HepG2 (cell line): ENCODE results near the gene ABL2. TPM values are rescaled to one million over a fixed set of nuclear protein-coding genes. Genes with fewer than 3 reads are reported as not detected.

Source experiments
- AGO1 ChIP-seq: fragments of 200-400 bp; formaldehyde crosslinking; IDR thresholded peaks from 2 replicates; pipeline ENCODE4 v1.6.1; 2017; ENCODE audit warnings: mild to moderate bottlenecking, low read depth, low read length, moderate library complexity; ENCODE audit not compliant: poor library complexity, severe bottlenecking
- ELF1 ChIP-seq: sonication (generic); formaldehyde crosslinking; IDR thresholded peaks from 2 replicates; pipeline ENCODE4 v1.4.0; 2020; ENCODE audit warnings: missing genetic modification reagents
- GPN1 ChIP-seq: sonication (generic); formaldehyde crosslinking; IDR thresholded peaks from 2 replicates; pipeline ENCODE4 v1.5.1; 2020; ENCODE audit warnings: missing genetic modification reagents, borderline replicate concordance
- HNF4G ChIP-seq, 2 experiments: sonication (generic) in 1 of 2; formaldehyde crosslinking in 1 of 2; IDR thresholded peaks; 2 replicates each; pipeline versions ENCODE4 v1.4.0 to v1.6.1; 2011 to 2020; ENCODE audit warnings: borderline replicate concordance in 2 of 2, low read depth in 2 of 2, mild to moderate bottlenecking in 2 of 2, low read length in 1 of 2, missing genetic modification reagents in 1 of 2, moderate library complexity in 1 of 2
- HOMEZ ChIP-seq: IDR thresholded peaks from 2 replicates; pipeline ENCODE4 v1.6.1; 2016; ENCODE audit warnings: low read depth
- ISX ChIP-seq: sonication (generic); formaldehyde crosslinking; conservative IDR thresholded peaks from 2 replicates; pipeline ENCODE4 v1.5.0; 2020; ENCODE audit warnings: missing genetic modification reagents
- JARID2 ChIP-seq: sonication (generic); formaldehyde crosslinking; IDR thresholded peaks from 2 replicates; pipeline ENCODE4 v1.8.1; 2023; ENCODE audit warnings: missing genetic modification reagents, inconsistent platforms; ENCODE audit not compliant: insufficient replicate concordance
- KAT7 ChIP-seq: IDR thresholded peaks from 2 replicates; pipeline ENCODE4 v1.6.1; 2018; ENCODE audit warnings: borderline replicate concordance, missing compliant biosample characterization
- MED1 ChIP-seq: sonication (generic); formaldehyde crosslinking; IDR thresholded peaks from 2 replicates; pipeline ENCODE4 v1.4.0; 2020; ENCODE audit warnings: missing genetic modification reagents
- NR2C2 ChIP-seq: sonication (generic); formaldehyde crosslinking; IDR thresholded peaks from 2 replicates; pipeline ENCODE4 v1.4.0; 2020; ENCODE audit warnings: missing genetic modification reagents, mild to moderate bottlenecking, moderate library complexity, borderline replicate concordance
- NR2F6 ChIP-seq, 2 experiments: IDR thresholded peaks; 2 replicates each; pipeline ENCODE4 v1.6.1; 2016; ENCODE audit warnings: antibody characterized with exemption in 1 of 2, mild to moderate bottlenecking in 1 of 2
- POLR2AphosphoS2 ChIP-seq: IDR thresholded peaks from 2 replicates; pipeline ENCODE4 v1.6.1; 2011; ENCODE audit warnings: low read depth, low read length, improper control_type of control experiment
- SATB2 ChIP-seq: sonication (generic); formaldehyde crosslinking; IDR thresholded peaks from 2 replicates; pipeline ENCODE4 v1.5.0; 2020; ENCODE audit warnings: missing genetic modification reagents
- TCF12 ChIP-seq, 2 experiments: fragments of 450-650 bp in 1 of 2; sonication (generic) in 1 of 2; formaldehyde crosslinking in 1 of 2; IDR thresholded peaks; 2 replicates each; pipeline versions ENCODE4 v1.6.1 to v1.8.0; 2017 to 2022; ENCODE audit warnings: antibody characterized with exemption in 1 of 2, mild to moderate bottlenecking in 1 of 2, missing genetic modification reagents in 1 of 2, moderate library complexity in 1 of 2
- TCF7L2 ChIP-seq: IDR thresholded peaks from 2 replicates; pipeline ENCODE4 v1.6.1; 2011; ENCODE audit warnings: mild to moderate bottlenecking, low read depth, low read length, moderate library complexity
- ZNF12 ChIP-seq: sonication (generic); formaldehyde crosslinking; IDR thresholded peaks from 2 replicates; pipeline ENCODE4 v1.5.0; 2020; ENCODE audit warnings: missing genetic modification reagents
- ZNF234 ChIP-seq: sonication (generic); formaldehyde crosslinking; conservative IDR thresholded peaks from 2 replicates; pipeline ENCODE4 v1.5.1; 2020; ENCODE audit warnings: mild to moderate bottlenecking, missing genetic modification reagents
- ZNF382 ChIP-seq: sonication (generic); formaldehyde crosslinking; IDR thresholded peaks from 2 replicates; pipeline ENCODE4 v1.5.0; 2020; ENCODE audit warnings: missing genetic modification reagents, mild to moderate bottlenecking, borderline replicate concordance
- ZNF501 ChIP-seq: sonication (generic); formaldehyde crosslinking; IDR thresholded peaks from 2 replicates; pipeline ENCODE4 v1.5.1; 2020; ENCODE audit warnings: mild to moderate bottlenecking, moderate library complexity, missing genetic modification reagents
- ZNF567 ChIP-seq: sonication (generic); formaldehyde crosslinking; IDR thresholded peaks from 2 replicates; pipeline ENCODE4 v1.8.1; 2023; ENCODE audit warnings: mild to moderate bottlenecking, missing genetic modification reagents, borderline replicate concordance
- ZNF7 ChIP-seq: IDR thresholded peaks from 2 replicates; pipeline ENCODE4 v1.6.1; 2016; ENCODE audit warnings: missing biosample characterization, missing genetic modification reagents
- ZNF772 ChIP-seq: sonication (generic); formaldehyde crosslinking; IDR thresholded peaks from 2 replicates; pipeline ENCODE4 v1.5.0; 2020; ENCODE audit warnings: mild to moderate bottlenecking, missing genetic modification reagents
- polyA plus RNA-seq, 8 experiments: library from polyadenylated mRNA; depleted of rRNA in 3 of 8; stranded (reverse) in 7 of 8; unstranded in 1 of 8; fragments of >200 nt; fragmentation: Illumina TruSeq in 4 of 8; extraction: Trizol in 4 of 8; gene quantifications; 2 replicates each; pipeline versions ENCODE4 v1.2.1 to v1.2.3, GENCODE V29; 2011 to 2016; ENCODE audit warnings: low read depth in 4 of 8, missing spikeins in 1 of 8, mixed read lengths in 1 of 8; ENCODE audit not compliant: insufficient read depth in 1 of 8
- total RNA-seq, 5 experiments: library from RNA; depleted of rRNA; stranded (reverse); fragments of >200 nt; fragmentation: Illumina TruSeq; extraction: Trizol; gene quantifications; 2 replicates each; pipeline ENCODE4 v1.2.3, GENCODE V29; 2016; ENCODE audit warnings: low read depth in 1 of 5
- TF ChIP-seq, protein P1 (sequence below): IDR thresholded peaks from 2 replicates; pipeline ENCODE4 v1.6.1; 2016; ENCODE audit warnings: mild to moderate bottlenecking, missing biosample characterization, missing genetic modification reagents
- TF ChIP-seq, protein P2 (sequence below): sonication (generic); formaldehyde crosslinking; IDR thresholded peaks from 2 replicates; pipeline ENCODE4 v1.4.0; 2020; ENCODE audit warnings: missing genetic modification reagents
- TF ChIP-seq, protein P3 (sequence below): sonication (generic); formaldehyde crosslinking; IDR thresholded peaks from 2 replicates; pipeline ENCODE4 v1.4.0; 2020; ENCODE audit warnings: mild to moderate bottlenecking, missing genetic modification reagents
- TF ChIP-seq, protein P4 (sequence below): IDR thresholded peaks from 2 replicates; pipeline ENCODE4 v1.6.1; 2016; ENCODE audit warnings: low read depth, borderline replicate concordance

ABL2 gene
- total and polyA plus RNA-seq, 2 of the 13 experiments (the other 11 are each of a cell fraction or from before 2014, with no cell fraction given), result 5.8 to 6.0 TPM

GRCh38 chr1:179151908-179152682 lies 77.4 kb downstream of the ABL2 start (continued):
- TF ChIP-seq ZNF12 (CRISPR knock-in tag) (peak; percentile 28; the same call in 1 of the 2 replicates), ISX (no peak), TCF12 (IDR thresholded peaks at IDR 0.05) (no peak), TCF12 (CRISPR knock-in tag; IDR thresholded peaks at IDR 0.05) (no peak; the same call in 1 of the 2 replicates), SATB2 (CRISPR knock-in tag) (no peak), HOMEZ (peak; percentile 89), ZNF7 (CRISPR knock-in tag) (no peak), AGO1 (no peak), KAT7 (CRISPR knock-in tag) (no peak), HNF4G (IDR thresholded peaks at IDR 0.05; ENCODE audit: borderline replicate concordance, low read depth, low read length) (peak; percentile 64), HNF4G (CRISPR knock-in tag; IDR thresholded peaks at IDR 0.05; ENCODE audit: borderline replicate concordance, low read depth) (no peak), ZNF234 (CRISPR knock-in tag) (no peak), POLR2AphosphoS2 (no peak), ZNF501 (CRISPR knock-in tag) (no peak), NR2C2 (CRISPR knock-in tag) (no peak), ZNF772 (no peak; the same call in 1 of the 2 replicates), GPN1 (CRISPR knock-in tag) (no peak), ZNF567 (CRISPR knock-in tag) (no peak), ELF1 (CRISPR knock-in tag) (0 out of 2 replicates have a peak, but pooled peaks have one; percentile 13), MED1 (CRISPR knock-in tag) (peak; percentile 86), ZNF382 (CRISPR knock-in tag) (no peak), JARID2 (CRISPR knock-in tag) (no peak), NR2F6 (IDR thresholded peaks at IDR 0.05) (peak; percentile 75), NR2F6 (CRISPR knock-in tag; IDR thresholded peaks at IDR 0.05) (peak; percentile 72), TCF7L2 (no peak)
- TF ChIP-seq, protein P1, sequence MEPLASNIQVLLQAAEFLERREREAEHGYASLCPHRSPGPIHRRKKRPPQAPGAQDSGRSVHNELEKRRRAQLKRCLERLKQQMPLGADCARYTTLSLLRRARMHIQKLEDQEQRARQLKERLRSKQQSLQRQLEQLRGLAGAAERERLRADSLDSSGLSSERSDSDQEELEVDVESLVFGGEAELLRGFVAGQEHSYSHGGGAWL (CRISPR knock-in tag), result no peak
- TF ChIP-seq, protein P2, sequence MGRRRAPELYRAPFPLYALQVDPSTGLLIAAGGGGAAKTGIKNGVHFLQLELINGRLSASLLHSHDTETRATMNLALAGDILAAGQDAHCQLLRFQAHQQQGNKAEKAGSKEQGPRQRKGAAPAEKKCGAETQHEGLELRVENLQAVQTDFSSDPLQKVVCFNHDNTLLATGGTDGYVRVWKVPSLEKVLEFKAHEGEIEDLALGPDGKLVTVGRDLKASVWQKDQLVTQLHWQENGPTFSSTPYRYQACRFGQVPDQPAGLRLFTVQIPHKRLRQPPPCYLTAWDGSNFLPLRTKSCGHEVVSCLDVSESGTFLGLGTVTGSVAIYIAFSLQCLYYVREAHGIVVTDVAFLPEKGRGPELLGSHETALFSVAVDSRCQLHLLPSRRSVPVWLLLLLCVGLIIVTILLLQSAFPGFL (CRISPR knock-in tag), result no peak
- TF ChIP-seq, protein P3, sequence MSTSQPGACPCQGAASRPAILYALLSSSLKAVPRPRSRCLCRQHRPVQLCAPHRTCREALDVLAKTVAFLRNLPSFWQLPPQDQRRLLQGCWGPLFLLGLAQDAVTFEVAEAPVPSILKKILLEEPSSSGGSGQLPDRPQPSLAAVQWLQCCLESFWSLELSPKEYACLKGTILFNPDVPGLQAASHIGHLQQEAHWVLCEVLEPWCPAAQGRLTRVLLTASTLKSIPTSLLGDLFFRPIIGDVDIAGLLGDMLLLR (CRISPR knock-in tag), result no peak
- TF ChIP-seq, protein P4, sequence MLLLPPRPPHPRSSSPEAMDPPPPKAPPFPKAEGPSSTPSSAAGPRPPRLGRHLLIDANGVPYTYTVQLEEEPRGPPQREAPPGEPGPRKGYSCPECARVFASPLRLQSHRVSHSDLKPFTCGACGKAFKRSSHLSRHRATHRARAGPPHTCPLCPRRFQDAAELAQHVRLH (CRISPR knock-in tag), result 0 out of 2 replicates have a peak, but pooled peaks have one; percentile 58
